ENCODE measurements around the gene SLC9A6.

Gene SLC9A6

DNA sequence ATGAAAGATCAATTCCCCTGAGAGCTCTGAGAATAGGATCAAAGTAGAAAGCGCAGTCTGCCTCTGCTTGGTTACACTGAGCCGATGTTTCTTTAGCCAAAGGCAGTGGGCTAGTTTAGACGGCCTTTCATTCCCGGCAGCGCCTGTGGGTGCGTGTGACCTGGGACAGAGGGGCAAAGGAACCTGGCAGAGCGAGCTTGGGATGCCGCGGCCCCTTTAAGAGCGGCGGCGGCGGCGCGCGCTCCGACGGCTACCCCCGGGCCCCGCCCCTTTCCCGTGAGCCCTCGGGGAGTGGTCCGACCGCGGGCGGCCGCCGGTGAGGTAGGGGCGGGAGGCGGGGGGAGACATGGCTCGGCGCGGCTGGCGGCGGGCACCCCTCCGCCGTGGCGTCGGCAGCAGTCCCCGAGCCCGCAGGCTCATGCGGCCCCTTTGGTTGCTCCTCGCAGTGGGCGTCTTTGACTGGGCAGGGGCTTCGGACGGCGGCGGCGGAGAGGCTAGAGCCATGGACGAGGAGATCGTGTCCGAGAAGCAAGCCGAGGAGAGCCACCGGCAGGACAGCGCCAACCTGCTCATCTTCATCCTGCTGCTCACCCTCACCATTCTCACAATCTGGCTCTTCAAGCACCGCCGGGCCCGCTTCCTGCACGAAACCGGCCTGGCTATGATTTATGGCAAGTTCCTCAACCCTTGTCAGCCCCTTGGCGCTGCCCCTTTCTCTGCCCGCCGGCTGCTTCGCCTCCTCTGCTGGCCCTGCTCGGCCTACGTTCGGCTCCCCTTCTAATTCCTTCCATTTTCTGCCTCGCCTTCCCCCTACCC, at the start of gene SLC9A6:
Gene SLC9A6 (plus strand): TSS at position 279 of the 816 bp plus-strand sequence. CDS start 224 bp downstream, at position 503.
- peak; percentile 9 to 42 (median 38) for DNase-seq

DNA sequence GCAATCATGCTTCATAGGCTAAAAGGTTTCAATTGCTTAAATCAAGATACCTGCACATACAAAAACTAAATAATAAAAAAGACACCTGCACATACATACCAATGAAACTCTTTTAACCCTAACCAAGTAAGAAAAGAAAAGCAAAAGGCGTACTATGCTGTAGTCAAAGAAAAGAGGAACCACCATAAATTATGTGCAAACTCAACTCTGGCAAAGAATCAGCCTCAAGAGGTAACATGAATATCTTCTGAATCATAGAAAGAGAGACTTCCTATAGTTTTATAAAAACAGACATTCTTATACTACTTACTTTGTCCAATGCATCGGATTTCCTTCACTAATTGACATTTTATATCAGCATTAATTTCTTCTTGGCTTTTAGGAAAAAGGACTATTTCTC, 40.7 kb upstream of the SLC9A6 start:
- no peak for DNase-seq

DNA sequence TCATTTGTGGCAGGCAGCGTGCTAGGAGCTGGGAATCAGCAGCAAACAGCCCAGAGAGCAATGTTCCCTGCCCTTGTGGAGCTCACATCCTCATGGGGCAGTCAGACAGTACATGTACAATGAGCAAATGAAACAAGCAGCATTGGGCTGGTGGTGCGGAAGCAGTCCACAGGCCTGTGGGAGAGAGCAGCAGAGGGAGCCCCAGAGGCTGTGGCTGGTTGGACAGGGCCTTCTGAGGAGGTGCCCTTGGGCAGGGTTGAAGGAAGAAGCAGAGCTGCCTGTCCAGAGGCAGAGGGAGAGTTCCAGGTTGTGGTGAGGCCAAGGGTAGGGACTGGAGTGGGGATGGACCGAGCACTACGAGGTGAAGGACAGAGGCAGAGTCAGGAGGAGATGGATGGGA, 33.9 kb upstream of the SLC9A6 start:
- DNase-seq, result no peak

DNA sequence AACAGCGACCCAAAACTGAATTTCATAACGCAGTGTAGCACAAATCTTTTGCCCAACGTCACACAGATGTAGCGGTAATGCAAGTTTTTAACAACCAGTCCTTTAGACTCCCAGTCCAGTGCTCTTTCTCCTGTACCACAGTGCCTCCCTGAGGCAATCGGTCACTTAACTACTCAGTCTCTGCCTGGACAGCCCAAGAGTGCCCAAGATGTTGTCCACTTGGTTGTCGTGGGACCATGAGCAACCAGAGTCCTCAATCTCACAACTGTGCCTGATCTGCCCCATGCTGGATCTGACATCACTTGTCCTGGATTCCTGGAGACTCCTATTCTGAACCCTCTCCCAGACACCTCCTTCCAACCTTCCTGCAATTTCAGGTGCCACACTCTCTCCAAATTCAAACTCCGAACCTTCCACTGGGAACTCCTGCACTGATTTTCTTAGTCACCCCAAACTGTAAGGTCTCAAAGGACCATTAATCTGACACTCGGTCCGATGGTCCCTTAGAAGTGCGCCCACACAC, 12.1 kb upstream of the SLC9A6 start:
- no peak for DNase-seq

DNA sequence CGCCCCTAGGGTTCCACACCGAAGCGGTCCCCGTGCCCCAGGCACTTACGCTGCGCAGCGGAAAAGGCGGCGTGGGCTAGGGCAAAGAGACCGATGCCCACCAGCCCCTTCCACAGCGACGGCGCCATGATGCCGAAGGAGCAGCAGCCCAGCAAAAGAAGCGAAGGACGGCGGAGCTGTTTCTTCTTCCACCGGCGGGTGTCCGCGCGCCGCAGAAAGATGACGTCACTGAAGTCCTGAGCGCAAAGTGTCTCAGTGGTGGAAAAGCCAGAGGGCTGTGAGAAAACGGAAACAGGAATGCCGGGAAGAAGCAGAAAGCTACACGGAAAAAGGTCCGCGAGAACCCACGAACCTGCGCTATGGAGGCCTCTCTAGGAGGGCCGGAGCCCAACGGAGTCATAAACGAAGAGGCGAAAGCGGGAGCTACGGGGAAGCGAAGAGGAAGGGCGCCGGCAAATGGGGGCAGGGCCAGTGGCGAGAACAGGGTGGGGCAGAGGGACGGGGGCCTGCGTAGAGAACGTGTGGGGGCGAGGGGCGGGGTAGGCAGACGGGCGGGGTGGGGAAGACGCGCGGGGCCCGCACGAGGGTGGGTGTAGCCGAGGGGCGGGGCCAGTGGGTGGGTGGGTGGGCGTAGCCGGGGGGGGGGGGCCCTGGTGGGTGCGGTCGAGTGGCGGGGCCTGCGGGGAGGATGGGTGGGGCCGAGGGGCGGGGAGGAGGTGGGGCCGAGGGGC, 11.5 kb upstream of the SLC9A6 start, which contains the start of gene MMGT1:
Gene MMGT1 (minus strand): TSS at position 441 of the 731 bp plus-strand sequence. CDS start 313 bp downstream, at position 128.
- peak; percentile 71 to 81 (median 79) for DNase-seq

DNA sequence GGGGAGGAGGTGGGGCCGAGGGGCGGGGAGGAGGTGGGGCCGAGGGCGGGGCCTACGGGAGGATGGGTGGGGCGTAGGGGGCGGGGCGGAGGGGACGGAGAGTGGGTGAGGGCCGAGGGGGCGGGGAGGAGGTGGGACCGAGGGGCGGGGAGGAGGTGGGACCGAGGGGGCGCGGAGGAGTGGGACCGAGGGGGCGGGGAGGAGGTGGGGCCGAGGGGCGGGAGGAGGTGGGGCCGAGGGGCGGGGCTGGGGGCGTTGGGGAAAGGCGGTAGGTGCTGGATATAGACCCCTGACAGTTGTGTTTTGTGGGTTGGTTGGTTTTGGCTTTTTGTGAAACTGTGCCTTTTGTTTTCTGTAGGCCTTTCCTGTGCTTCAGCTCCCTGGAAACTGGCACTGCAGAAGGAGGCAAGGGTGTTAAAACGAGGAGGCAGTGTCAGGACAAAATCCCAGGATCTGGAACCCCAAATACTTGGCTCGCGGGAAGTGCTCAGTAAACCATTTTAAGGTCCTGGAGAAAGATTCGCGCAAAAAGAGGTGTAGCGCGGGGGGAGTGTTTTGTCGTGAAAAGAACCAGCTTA, 10.9 kb upstream of the SLC9A6 start:
- DNase-seq, result peak; percentile 71 to 81 (median 79)

DNA sequence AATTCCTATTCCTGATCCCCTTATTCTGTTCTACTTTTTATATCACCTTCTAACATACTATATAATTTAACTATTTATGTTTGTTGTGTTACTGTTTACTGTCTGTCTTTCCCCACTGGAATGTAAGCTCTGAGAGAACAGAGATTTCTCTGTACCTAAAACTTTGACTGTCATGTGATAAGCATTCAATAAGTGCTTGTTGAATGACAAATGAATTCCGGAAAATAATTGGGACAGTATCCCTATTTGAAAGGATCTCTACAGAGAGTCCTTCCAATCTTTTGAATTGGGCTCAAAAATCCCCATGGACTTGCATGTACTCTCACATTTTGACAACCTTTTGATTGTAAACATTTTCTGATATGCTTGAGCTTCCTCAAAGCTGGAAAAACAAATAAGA, 9.8 kb upstream of the SLC9A6 start:
- DNase-seq, result no peak

DNA sequence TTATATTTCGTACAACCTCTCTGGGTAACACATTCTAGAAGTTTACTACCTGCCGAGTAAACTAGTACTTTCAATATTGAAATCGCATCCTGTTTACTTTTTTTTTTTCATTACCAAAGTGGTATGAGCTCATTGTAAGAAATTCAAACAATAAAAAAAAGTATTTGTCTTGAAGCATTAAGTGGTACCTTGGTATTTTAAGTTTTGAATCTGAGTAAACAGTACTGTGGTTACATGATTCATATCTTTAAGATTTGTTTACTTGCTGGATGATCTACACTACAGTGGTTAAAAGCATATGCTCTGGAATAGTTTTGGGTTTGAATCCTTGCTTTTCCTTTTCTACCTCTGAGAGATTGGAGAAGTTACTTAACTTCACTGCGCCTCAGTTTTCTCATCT, 7.6 kb upstream of the SLC9A6 start:
- no peak for DNase-seq

DNA sequence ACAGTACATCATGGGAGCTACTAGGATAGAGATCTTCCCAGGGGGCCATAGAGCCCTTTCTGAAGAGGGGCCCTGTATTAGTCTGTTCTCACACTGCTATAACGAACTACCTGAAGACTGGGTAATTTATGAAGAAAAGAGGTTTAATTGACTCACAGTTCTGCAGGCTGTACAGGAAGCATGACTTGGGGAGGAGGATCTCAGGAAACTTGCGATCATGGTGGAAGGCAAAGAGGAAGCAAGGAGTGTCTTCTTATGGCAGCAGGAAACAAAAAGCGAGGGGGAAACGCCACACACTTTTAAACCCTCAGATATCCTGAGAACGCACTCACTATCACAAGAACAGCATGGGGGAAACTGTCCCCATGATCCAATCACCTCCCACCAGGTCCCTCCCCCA, 4.2 kb upstream of the SLC9A6 start:
- DNase-seq, result no peak

DNA sequence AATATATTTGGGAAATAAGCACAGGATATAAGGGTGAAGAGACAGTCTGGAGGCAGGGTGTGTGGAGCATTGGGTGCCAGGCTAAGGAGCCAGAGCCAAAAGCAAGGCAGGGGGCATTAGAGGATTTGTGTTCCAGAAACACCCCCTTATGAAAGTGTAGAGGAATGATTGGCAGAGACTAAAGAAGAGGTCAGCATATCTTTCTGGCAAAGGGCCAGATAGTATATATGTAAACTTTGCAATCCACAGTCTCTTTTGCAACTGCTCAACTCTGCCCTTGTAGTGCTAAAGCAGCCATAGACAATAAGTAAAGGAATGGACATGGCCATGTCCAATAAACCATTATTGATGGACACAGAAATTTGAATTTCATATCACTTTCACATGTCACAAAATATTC, 3.6 kb upstream of the SLC9A6 start:
- DNase-seq, result no peak

DNA sequence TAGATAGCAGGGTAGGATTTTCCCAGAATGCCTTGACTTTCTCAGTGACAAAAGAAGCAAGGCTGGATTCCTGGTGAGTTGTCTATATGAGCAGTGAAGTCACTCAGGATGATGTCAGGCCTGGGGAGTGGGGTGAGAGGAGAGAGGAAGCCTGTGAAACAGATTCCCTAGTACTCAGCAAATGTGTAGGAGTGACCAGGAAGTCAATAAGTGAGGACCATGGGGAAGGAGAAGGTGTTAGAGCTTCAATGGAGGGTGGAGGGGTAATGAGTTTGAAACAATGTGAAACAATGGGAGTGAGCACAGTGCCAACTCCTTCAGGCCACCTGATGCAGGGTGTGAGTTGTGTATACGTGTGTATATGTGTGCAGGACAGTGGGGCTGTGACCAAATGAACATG, 2.4 kb upstream of the SLC9A6 start:
- DNase-seq, result no peak

DNA sequence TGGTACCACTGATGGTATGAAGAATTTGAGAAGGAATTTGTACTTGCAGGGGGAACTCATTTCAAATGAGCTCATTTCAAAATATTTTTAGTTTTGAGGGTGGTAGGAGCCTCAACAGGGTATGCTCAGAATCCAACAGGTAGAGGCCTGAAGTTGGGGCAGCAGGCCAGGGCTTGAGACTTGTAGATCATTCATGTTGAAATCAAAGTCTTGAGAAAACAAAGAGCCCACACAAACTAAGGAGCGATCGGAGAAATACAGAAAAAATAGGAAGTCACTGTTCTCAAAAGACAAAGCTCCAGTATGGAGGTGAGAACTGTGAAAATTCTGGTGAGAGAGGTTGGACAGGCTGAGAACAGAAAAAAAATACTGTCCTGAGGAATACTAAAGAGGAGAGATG, 979 bp upstream of the SLC9A6 start:
- no peak for DNase-seq

DNA sequence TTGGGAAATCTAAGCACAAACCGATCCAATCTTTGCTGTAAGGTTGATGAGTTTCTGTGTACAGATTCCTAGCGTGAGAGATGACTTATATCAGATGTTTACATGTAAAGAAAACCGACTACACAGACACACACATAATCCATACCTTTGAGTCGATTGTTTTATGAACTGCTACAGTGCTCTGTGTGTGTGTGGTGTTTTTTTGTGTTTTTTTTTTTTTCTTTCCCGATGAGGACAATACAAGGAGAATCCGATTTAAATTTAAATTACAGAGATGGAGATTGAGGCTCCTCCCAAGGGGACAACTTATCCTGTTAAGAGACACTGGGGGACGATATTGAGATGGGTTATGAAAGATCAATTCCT, 461 bp upstream of the SLC9A6 start:
- no peak for DNase-seq

DNA sequence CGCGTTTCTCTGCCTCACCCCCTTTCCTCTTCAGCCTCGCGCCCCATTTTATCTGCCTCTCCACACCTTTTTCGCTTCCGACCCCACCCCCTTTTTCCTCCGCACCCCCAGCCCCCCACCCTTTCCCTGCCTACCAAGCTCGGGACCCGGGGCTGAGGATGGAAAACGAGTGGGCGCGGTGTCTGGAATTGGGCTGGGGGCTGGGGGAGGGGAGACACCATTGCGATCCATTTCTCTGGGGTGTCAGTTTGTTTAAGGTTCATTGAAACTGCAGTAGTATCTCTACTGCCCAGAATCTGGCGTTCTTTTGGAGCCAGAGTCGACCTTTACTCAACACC, 707 bp downstream of the SLC9A6 start:
- DNase-seq, result no peak

DNA sequence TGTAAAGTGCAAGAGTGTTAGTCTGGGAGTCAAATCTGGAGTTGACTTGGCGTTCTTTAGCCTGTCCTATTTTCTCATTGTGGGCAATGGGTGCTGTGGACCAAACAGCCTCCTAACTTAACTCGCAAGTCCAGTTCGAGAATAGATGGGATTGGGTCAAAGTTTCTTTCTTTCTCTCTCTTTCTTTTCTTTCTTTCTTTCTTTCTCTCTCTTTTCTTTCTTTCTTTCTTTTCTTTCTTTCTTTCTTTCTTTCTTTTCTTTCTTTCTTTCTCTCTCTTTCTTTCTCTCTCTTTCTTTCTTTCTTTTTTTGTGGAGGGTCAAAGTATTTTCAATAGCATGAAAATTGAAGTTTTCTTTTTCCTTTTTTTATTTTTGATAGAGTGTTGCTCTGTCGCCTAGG, 3.0 kb downstream of the SLC9A6 start:
- no peak for DNase-seq

DNA sequence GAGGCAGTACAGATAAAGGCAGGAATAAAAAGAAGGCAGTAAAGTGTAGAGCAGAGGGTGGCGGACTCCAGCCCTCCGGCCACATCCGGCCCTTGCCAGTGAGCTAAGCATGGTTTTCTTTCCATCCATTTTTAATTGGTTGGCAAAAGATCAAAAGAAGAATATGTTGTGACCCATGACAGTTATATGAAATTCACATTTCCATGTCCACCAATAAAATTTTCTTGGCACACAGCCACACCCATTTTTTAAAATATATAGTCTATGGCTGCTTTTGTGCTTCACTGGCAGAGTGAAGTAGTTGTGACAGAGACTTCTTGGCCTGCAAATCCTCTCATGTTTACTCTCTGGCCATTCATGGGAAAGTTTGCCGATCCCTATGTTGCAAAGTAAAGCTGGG, 29.8 kb downstream of the SLC9A6 start:
- no peak for DNase-seq

DNA sequence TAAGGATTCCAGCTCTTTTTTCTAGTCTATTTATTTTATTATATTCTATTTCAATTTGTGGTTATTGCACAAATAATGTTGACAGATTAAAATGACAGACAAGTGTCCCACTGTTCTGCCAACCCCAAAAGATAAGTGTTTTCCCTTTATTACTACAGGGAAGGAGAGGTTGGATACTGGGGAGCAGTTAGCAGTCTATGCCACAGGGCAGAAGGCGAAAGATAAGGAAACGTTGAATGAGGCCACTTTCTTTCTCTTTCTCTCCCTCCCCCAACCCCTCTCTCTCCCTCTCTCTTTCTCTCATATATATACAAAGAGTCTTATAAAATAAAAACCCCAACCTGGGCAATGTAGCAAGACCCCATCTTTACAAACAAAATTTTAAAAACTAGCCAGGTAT, 31.6 kb downstream of the SLC9A6 start:
- no peak for DNase-seq

DNA sequence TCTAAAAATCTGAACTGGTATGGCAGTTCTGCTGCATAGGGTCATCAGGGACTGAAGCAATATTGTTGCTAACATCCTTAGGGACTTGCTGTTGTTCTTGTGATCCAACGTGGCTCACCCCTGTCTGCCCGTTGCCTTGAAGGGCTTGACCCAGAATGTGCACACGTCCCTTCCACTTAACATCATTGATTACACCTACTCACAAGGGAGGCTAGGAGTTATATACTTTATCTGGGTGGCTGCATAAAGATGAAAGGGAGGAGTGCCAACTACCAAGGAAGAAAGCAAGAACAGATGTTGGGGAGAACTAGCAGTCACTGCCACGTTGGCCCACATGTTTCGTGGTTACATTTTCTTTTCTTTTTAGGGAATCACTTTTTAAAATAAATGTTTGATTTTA, 34.0 kb downstream of the SLC9A6 start:
- no peak for DNase-seq

DNA sequence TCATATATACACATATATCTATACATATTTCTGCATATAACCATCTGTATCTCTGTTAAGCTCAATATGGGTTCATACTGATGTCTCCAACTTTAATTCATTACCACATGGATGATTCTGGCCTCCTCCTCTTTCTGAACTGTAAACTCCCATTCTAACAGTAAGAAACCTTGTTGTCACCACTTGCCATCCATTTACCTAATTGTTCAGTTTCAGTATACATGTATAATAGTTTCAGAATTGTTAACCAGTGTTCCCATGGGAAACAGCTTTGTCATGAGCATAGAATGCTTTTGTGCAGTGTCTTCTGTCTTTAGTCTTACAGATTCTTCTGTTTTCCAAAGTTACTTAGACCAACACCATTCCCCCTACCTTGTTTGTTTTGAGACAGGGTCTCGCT, 35.9 kb downstream of the SLC9A6 start:
- DNase-seq, result no peak

DNA sequence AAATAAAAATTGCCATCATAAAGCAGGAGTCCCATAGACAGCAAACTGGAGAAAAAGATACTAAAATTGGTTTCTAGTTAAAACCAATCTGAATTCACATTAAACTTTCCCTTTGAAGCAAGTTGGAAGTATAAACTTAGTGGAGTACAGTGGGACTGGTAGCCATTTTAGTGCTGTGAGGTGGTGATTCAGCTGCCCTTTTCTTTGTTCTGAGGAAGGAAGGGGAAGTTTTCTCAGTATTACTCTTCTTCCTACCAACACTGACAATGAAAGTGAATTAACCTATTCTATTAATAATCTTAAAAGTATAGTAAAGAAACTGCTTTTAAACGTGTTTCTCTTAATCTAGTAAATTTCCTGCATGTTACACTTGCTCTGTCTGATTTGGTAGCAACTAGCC, 36.7 kb downstream of the SLC9A6 start:
- DNase-seq, result no peak

DNA sequence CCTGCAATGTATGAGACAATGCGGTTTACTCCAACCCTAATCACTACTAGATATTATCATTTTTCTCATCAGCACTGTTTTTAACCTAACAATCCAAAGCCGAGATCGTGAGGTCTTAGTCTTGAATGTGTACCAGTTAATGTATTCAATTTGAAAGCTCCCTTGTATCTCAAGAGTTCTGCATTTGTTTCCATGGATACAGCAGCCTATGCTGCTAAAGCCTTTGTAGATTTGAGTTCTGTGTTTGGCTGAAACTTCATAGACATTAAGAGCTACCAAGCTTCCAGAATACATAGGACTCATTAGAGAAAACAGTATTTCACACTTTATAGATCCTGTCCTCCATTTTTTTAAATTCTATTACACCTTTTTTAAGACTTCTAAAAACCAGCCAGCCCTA, 39.9 kb downstream of the SLC9A6 start:
- DNase-seq, result no peak

DNA sequence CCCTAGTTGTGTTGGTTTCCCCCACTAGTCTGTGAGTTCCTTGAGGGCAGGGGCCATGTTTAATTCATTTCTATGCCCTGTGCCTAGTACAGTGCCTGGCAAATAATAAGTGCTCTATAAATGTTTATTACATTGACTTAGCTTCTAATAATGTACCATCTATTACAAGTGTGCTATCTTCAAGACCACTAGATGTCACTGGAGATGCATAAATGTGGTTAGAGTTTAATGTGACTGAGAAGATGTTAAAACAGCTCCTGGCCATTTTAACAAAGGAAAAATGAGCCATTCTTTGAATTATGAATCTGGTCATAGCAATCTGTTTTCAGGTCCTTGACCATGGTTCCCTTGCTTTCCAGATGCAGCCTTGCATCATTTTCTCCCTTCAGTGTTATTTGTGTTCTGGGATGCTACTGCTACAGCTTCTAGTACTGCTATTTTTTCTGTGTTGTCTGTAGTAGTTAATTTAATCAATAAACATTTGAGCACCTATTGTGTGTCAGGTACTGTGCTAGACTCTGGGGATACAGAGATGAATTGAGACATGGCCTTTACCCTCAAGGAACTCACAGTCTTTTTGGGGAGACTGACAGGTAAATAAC, 43.2 kb downstream of the SLC9A6 start:
- no peak for DNase-seq

DNA sequence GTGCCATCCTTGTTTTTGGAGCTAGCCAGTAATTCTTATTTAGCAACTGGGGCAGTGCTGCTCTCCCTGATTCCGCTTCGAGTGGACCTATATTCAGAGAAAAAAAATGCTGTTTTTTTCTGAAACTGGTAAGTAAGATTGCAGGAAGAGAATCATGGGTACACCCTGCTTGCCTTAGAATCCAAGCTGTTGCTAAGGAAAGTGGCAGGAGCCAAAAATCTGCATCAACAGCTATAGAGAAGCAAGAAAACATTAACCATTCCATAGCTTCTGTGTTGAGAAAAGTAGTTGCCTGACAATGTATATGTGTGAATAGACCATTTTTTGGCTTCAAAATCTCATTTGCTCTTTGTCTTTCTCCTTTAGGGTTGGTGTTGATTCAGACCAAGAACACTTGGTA, 44.5 kb downstream of the SLC9A6 start:
- no peak for DNase-seq
